GM12872 (cell line): ENCODE measurements around the gene PDE4C.

Experiments used
- TF ChIP-seq, protein P1 (sequence below): IDR thresholded peaks from 3 replicates; pipeline ENCODE4 v1.5.1; 2011; ENCODE audit warnings: low read depth, mild to moderate bottlenecking, low read length, moderate library complexity; ENCODE audit not compliant: insufficient read depth

Gene PDE4C

DNA sequence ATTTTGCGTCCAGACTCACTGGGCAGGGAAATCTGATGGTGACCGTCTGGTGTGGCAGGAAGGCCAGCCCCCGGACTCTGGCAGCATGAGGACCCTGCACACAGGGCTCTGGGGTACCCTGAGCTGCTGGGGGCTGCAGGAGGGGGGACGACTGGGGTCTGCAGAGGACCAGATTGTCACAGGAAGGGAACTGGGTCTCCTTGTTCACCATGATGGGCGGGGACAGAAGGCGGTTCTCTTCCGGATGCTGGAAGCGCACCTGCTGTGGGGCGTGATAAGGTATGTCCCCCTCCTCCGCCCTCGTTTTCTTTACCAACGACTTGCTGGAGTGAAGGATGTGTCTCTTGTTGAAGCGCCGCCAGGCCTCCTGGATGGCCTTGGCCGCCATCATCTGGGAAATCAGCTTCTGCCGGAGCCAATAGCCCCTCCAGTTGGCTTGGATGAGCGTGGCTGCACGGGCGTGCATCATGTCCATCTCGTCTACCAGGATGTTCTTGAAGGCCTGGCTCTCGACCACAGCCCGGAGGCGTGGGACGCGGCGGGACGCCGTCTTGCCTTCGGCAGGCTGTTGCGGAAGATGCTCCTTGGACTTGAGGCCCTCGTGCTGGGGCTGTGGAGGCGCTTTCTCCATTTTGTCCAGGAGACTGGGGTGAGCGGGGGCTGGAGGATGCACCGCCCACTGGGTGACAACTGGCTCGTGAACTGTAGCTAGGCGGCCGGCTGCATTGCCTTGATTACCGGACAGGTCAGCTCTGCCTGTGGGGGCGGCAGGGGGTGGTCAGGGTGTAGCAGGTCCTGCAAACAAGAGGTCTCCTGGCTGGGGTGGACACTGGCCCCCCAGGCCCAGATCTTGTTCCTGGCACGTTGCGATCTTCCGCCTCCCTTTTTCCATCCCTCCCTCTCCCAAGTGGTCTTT lies 40.8 kb upstream of the PDE4C start:
- TF ChIP-seq, protein P1, sequence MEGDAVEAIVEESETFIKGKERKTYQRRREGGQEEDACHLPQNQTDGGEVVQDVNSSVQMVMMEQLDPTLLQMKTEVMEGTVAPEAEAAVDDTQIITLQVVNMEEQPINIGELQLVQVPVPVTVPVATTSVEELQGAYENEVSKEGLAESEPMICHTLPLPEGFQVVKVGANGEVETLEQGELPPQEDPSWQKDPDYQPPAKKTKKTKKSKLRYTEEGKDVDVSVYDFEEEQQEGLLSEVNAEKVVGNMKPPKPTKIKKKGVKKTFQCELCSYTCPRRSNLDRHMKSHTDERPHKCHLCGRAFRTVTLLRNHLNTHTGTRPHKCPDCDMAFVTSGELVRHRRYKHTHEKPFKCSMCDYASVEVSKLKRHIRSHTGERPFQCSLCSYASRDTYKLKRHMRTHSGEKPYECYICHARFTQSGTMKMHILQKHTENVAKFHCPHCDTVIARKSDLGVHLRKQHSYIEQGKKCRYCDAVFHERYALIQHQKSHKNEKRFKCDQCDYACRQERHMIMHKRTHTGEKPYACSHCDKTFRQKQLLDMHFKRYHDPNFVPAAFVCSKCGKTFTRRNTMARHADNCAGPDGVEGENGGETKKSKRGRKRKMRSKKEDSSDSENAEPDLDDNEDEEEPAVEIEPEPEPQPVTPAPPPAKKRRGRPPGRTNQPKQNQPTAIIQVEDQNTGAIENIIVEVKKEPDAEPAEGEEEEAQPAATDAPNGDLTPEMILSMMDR = no peak

DNA sequence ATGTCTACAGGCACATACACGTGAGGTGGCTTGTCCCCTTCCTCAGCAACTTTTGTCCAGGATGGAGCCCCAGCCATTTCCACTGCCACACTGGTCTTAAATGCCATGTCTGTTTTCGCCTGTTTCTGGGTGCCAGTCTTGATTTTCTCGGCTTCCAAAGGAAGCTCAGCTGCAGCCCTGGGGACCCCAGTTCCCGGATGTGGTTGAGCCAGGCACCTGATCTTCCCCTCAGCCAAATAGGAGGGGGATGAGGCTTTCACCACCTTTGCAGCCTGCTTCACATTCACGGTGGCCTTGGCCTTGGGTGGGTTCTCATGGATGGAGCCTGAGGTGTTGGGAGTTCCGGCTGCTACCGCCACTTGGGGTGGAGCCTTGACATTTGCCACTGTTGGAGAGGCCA lies 39.3 kb upstream of the PDE4C start:
- TF ChIP-seq, protein P1 = no peak

DNA sequence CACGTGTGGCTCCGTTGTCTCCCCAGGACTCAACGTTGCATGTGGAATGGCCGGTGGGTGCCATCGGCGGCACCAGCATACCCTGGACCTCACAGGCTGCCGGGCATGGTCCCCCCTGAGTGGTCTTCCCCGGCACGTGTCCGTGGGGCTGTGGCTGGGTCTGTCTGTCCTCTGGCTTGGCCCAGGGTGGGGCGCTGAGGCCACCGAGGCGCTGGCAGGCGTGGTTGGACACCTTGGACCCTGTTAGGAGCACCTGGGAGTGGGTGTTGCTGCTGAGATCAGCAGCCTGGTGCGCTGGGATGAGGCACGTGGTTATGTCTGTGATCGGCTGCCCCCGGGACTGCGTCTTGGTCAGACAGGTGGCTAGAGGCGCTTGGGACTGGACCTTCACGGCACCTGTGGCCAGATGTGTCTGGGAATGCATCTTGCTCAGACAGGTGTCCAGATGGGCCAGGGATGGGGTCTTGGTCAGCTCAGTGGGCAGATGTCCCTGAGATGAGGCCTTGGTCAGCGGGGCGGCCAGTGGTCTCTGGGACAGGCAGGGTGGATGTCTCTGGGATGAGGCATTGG lies 38.8 kb upstream of the PDE4C start:
- TF ChIP-seq, protein P1 = no peak

DNA sequence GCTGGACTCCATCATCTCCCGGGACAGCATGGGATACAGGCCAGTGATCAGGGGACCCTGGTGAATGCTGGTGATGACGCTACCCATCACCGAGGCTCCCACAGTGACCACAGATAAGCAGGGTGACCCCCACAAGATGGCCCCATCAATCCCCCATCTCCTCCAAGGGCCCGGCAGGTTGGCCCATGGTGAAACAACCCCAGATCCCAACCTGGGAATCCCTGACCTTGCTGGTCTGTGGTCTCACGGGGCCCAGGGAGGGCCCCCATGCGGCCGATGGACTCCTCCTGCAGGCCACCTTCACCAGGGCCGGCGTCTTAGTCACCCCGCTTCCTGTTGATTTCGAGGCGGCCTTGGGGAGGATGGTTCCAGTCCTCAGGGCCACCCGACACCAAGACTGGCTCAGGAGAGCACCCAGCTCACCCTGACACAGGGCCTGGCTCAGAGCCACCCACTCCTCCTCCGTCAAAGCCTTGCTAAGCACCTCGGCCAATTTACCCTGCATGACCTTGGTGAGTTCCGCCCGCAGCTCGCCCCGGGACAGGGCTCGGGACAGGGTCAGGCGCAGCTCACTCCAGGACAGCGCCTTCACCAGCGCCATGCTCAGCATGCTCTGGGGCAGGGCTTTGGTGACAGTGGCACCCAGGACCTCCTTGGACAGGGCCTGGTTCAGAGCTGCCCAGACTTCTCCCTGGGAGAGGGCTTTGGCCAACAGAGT lies 38.1 kb upstream of the PDE4C start:
- TF ChIP-seq, protein P1 = no peak

DNA sequence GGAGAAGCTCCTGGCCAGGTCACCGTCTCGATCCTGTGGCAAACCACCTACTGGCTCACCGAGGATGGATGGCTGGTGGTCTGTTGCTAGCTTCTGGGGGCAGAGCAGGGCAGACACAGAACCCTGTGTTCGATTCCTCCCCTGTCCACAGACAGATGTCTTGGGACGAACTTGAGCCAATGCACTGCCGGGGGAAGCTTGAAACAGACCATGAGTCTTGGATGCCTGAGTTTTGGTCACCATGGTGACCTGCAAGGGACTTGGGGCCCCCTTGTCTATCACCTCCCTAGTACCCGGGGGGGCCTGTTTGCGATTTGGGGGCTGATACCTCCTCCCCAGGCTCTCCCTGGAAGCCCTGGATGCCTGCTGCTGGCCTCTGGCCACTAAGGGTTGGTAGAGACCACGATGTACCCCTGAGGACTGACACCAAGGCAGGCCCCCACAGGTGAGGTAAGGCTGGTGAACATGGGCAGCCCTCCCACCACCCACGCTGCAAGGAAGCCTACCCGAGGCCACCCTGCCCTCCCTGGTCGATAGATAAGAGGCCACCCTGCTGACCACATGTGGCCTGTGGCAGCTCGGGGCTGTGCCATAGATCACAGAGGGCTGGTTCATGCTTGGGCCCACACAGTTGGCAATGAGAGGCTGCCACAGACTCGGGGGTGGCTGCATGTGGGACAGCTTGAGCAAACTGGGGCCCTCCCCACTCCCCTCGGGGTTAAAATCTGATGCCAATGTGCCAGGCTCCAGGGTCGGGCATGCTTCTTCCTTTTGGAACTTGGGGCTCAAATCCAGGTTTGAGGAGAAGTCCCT lies 37.3 kb upstream of the PDE4C start:
- TF ChIP-seq, protein P1 = no peak

DNA sequence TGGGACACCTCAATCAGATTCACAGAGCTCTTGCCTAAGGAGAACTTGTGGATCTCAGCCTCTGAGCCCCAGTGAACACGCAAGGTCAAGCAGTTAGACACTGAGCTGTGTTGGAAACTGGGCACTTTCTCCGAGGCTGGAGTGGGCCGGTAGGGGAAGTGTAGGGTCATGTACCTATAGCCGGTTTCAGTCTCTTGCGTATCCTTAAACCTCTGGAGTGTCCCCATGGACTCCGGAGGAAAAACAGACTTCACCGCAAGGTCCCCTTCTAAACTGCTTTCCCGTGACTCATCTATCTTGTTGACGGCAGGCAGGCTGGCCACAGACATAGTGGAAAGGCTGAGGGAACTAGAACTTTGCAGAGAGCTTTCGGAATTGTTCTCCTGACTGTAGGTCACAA lies 36.7 kb upstream of the PDE4C start:
- TF ChIP-seq, protein P1 = no peak
